Fibroblast of mammary gland (primary cell): Measurements from ENCODE around the gene RIOK3.

Experiments used
- DNase-seq: peaks from one replicate; pipeline ENCODE4 v3.0.0-alpha.2; 2010; ENCODE audit warnings: low read depth
- H3K4me3 ChIP-seq: 2 replicates; pipeline ENCODE4 v1.5.1; 2011; ENCODE audit warnings: low read depth, mild to moderate bottlenecking, low read length, moderate library complexity; ENCODE audit not compliant: control insufficient read depth
- CTCF ChIP-seq: conservative IDR thresholded peaks from 2 replicates; pipeline ENCODE4 v1.5.1; 2011; ENCODE audit warnings: low read depth, low read length, inconsistent platforms; ENCODE audit not compliant: control insufficient read depth, insufficient read depth

Gene RIOK3, protein sequence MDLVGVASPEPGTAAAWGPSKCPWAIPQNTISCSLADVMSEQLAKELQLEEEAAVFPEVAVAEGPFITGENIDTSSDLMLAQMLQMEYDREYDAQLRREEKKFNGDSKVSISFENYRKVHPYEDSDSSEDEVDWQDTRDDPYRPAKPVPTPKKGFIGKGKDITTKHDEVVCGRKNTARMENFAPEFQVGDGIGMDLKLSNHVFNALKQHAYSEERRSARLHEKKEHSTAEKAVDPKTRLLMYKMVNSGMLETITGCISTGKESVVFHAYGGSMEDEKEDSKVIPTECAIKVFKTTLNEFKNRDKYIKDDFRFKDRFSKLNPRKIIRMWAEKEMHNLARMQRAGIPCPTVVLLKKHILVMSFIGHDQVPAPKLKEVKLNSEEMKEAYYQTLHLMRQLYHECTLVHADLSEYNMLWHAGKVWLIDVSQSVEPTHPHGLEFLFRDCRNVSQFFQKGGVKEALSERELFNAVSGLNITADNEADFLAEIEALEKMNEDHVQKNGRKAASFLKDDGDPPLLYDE

DNA sequence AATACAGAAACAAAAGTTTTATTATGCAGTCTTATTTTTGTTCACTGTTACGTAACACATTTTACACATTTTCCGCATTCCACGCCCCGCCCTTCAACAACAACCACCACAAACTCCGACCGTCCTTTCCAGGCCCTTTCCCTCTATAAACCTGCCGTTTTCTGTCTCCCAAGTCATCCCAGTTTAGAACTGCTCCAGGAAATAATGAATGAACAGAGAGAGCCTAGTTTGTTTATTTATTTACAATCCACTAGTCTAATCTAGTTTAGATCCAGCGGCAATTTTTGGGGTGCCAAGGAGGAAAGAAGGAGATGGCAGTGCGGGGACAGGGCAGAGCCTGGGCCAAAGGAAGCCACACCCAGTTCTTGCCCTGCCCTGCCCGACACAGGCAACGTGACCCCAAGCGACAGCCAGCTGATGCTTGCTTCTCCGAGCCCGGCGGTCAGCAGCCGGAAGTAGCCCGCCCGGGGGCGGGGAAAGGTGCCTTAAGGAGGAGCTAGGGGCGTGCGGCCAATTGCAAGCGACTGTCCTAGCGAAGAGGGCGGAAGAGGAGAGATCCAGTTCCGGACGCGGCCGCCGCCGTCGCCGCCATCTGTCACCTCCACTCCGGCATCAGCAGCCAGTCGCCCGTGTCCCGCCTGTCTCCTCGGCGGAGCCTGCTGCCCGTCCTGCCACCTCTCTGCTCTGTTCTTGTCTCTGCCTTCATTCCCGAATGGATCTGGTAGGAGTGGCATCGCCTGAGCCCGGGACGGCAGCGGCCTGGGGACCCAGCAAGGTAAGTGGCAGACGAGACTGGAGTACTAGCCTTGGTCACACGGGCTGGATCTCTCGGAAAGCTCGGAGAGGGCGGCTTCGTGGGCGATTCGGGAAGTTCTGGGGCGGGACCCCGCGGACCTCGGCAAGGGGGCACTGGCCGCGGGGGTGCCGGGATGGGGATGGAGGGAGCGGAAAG, at the start of gene RIOK3:
TSS of gene RIOK3 (plus strand) at position 560 of the 952 bp plus-strand sequence. CDS start at position 713, 153 bp downstream.
- peak within 1 kb of the TSS; percentile 99 for H3K4me3 ChIP-seq
- no peak for TF ChIP-seq CTCF
- peak; percentile 91 for DNase-seq

GRCh38 chr18:23403310-23403709, 49.8 kb upstream of the RIOK3 start:
- no peak for TF ChIP-seq CTCF
- no peak for DNase-seq
- H3K4me3 ChIP-seq, result no peak overlapping the region

DNA sequence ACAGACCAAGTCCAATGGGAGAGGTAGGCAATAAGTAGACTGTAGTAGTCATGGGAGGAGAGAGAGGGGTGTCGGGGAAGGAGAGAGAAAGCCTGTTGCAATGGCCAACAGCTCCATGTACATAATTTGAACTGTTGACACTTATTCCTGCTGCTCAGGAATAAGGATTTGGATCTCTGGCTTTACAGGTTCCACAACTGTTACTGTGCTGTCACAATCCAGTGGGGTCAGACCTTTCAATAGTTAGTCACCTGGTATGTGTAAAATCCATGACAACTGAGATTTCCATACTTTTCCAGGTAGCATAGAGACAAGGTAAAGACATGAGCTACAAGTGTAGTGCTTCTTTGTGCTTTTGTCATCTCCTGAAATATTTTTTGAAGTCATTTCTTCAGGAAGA, 47.5 kb upstream of the RIOK3 start:
- DNase-seq, result no peak
- no peak overlapping the region for H3K4me3 ChIP-seq
- TF ChIP-seq CTCF, result no peak

DNA sequence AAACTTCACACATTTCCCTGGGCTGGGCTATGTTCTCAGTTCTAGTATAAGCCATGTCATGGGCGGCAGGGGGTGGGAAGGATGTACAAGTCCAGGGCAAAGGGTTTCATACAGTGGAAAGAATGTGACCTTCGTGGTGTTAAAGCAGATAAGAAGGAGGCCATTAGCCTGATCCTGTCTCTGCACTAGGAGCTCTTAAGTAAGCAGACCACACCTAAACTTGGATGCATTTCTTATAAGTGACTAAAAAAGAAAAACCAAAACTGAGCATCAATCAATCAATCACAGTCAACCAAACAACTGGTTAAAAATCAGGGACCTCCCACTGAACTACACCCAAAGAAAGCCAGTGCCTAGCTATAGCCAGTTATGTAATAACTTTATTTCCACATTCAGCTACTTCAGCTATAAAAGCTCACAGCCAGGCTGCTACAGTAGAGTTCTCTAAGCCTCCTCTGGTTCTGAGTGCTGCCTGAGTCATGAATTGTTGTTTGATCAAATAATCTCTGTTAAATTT, 46.8 kb upstream of the RIOK3 start:
- no peak for TF ChIP-seq CTCF
- H3K4me3 ChIP-seq, result no peak overlapping the region
- no peak for DNase-seq

- DNase-seq, result no peak
- TF ChIP-seq CTCF, result no peak
- no peak overlapping the region for H3K4me3 ChIP-seq
These were observed 40.6 kb upstream of the RIOK3 start for GRCh38 chr18:23412351-23412964.

DNA sequence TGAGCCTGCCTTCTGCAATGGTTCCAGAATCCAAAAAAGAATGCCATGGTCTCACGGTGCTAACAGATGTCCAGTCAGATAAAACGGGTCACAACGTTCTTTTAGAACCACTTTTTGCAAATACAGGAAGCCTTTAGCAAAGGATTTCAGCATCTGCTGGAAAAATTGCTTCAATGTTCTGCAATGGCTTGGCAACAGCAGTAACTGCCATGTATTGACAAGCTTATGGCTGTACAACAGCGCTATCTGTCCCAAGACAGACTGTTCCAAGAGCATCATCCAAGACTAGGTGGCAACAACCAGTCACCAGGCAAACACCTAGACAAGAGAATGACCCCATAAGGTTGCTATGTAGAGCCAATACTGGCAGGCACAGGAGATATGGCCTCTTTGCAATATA, 37.6 kb upstream of the RIOK3 start:
- TF ChIP-seq CTCF, result no peak
- no peak for DNase-seq
- H3K4me3 ChIP-seq, result no peak overlapping the region
